Fibroblast of skin of left quadriceps (primary cell): ENCODE data around the gene ABCA2.

Source experiments
- DNase-seq, 2 experiments: peaks; one replicate each; pipeline ENCODE4 v3.0.0-alpha.2; 2013; ENCODE audit warnings: low read depth in 2 of 2

Gene ABCA2

DNA sequence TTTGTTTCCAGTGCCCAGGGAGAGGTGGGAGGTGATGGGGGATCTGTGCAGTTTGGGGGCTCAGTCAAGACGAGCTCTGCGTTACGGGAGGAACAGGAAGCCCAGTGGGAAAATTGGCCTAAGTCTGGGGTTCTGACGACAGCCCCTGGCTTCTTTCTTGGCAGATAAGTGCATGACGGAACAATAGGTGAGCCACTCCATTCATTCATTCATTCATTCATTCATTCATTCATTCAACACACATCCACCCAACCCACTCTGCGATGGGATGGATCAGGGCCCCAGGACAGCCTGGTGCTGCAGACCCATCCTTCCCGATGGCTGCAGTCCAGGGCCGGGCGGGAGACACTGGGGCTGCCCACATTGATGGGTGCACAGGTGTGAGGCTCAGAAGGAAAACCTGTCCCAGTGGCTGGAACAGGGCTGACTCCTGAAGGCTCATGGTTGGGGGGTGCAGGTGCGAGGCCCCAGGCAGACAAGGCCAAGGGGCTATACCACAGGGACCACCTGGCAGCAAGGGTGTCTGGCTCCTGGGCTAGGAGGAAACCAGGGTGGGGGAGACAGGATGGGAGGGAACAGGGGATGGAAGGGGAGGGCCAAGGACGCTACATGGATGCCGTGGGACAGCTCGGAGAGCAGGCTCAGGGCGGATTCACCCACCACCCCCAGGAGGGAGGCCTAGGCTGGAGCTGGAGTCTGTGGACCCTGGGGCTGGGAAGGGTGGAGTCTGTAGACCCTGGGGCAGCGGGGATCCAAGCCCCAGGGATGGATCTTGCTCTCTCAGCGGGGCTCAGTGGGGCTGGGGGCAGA, 47.2 kb downstream of the ABCA2 start:
- no peak for DNase-seq

DNA sequence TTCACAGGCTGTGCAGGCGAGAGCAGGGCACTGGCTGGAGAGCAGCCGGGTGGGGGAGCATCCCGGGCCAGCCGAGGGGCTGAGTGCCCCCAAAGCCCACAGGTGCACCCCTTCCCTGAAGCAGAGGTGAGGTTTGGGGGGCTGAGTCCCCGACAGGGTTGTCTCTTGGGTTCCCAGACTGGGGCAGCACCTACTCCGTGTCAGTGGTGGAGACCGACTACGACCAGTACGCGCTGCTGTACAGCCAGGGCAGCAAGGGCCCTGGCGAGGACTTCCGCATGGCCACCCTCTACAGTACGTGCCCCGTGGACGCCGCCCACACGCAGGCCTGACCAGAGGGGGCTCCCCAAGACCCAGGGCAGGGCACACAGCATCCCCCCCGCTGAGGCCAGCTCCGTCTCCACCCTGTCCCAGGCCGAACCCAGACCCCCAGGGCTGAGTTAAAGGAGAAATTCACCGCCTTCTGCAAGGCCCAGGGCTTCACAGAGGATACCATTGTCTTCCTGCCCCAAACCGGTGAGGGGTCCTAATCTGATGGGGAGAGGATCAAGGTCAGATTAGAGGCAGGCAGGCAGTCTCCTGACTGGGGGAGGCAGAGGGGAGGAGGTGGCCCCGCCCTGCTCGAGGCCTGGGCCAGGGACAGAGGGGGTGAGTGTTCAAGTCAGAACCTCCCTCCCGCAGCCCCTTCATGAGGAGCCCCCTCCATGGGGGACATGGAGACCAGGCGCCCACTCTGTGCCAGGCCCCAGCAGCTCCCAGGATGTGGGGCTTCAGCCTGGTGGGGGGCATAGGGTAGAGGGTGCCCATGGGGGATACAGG, 48.1 kb downstream of the ABCA2 start:
- no peak for DNase-seq

DNA sequence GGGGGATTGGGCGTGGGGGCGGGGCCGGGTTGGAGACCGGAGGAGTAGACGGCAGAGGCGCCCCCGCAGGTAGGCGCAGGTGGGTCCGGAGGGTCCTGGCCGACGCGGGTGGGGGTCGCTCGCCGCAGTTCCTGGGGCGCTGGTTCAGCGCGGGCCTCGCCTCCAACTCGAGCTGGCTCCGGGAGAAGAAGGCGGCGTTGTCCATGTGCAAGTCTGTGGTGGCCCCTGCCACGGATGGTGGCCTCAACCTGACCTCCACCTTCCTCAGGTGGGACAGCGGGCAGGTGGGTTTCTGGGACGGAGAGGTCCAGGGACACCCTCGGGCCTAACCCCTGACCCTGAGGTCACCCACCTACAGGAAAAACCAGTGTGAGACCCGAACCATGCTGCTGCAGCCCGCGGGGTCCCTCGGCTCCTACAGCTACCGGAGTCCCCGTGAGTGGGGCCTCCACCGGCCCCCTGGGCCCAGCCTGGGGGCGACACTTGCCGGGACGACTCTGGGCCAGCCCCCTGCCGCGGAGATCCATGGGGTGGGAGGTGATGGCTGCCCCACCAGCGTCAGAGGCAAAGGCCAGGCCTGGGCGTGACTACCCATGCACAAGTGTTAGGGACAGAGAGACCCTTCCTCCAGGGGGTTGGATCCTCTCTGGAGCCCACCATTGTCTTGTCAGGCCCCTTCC, 49.0 kb downstream of the ABCA2 start:
- DNase-seq, result no peak

DNA sequence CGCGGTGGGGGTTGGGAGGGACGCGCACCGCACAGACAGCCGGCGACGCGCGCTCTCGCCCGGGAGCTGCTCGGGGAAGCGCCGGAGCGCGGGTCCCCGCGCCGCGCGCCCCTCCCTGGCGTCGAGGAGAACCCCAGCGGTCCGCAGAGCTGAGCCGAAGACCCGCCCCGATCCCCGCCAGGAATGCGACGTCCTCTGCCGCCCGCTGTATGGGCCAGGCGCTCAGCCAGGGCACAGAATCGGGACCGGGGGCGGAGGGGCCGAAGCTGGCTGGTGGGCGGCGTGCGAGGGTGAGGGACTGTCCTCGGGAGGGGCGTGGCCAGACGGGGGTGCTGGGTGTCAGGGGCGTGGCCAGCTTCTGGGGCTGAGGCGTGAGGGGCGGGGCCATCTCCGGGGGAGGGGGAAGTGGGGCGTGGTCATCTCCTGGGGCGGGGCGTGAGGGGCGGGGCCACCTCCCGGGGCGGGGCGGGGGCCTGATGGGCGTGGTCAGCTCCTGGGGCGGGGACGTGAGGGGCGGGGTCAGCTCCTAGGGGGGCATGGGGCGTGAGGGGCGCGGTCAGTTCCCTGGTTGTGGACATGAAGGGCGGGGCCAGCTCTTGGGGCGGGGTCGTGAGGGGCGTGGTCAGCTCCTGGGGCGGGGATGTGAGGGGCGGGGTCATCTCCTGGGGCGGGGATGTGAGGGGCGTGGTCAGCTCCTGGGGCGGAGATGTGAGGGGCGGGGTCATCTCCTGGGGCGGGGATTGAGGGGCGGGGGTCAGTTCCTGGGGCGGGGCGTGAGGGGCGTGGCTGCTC, 49.8 kb downstream of the ABCA2 start:
- no peak for DNase-seq

DNA sequence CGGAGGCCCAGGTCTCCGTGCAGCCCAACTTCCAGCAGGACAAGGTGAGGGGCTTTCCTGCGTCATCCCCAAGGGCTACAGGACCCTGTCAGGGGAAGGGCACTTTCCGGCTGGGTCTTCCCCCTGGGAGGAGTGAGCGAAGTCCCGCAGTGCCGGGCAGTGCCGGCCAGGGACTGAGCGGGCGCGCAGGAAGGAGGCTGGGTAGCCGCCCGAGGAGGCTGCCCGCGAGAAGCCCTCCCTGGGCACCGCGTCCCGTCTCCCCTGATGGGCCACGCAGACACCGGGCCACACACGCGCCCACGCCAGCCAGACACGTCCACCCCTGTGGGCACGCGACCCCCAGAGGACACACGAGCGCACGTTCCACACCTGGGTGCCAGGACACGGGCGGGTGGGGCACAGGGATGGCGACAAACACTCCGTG, 50.4 kb downstream of the ABCA2 start:
- no peak for DNase-seq

DNA sequence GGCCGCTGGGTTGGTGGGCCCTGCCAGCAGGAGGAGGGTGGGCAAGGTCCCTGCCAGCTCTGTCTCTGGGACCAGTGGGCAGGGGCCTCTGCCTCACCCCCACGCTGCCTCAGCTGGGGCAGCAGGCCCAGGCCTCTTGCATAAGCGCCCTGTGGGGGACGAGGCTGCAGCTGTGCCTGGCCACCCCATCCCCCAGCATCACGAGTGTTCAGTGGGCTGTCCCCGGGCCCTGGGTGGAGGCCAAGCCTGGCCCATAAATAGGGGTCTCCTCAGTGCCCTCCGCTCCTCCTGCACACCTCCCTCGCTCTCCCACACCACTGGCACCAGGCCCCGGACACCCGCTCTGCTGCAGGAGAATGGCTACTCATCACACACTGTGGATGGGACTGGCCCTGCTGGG, 50.8 kb downstream of the ABCA2 start, which contains the start of gene PTGDS:
TSS of gene PTGDS (plus strand) at position 282 of the 400 bp plus-strand sequence. CDS start at position 357, 75 bp downstream.
- DNase-seq, result no peak

DNA sequence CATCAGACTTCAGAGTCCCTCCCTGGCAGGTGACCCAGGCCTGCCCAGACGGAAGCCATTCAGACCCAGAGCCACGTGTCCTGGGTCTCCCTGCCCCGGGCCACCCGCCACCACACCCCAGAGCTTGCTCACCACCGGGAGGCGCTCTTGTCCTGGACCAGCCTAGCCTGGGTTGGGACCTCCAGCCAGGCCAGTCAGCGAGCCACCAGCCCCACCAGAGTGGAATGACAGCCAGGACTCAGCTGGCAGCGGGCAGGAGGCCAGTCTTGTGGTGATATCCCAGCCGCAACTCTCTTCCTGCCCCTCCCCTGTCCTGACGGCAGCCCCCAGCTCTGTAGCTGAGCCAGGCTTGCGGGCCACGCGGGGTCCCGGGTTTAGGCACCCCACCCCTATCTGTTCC, 52.4 kb downstream of the ABCA2 start:
- DNase-seq, result no peak

DNA sequence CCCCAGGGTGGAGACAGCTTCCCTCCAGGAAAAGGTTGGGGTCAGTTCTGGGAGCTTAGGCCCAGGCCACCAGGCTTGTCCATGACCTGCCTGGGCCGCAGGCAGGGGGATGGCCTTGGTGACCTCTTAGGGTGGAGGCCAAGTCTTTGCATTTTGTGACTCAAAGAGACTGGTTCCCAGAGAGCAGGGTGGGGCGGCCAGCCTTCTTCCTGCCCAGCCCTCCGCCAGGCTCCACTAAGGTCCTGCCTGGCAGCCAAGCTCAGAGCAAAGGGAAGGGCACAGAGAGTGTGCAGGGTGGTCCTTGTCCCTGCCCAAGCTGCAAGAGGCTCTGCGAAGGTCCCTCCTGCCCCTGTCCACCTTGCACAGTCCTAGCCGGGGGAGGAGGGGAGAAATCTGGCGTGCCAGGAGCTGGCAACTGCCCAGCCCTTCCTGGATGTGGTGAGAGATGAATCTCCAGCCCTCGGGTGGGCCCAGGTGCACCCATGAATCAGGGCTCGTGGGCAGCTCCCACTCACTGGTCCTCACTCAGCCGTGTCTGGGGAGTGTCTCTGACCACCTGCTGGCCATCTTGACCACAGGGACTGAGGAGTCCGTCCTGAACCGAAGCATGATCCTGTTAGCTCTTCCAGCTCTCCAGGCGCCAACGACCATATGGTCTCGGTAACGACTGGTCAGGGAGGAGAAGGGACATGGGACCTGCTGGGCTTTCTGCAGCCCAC, 53.1 kb downstream of the ABCA2 start:
- no peak for DNase-seq

DNA sequence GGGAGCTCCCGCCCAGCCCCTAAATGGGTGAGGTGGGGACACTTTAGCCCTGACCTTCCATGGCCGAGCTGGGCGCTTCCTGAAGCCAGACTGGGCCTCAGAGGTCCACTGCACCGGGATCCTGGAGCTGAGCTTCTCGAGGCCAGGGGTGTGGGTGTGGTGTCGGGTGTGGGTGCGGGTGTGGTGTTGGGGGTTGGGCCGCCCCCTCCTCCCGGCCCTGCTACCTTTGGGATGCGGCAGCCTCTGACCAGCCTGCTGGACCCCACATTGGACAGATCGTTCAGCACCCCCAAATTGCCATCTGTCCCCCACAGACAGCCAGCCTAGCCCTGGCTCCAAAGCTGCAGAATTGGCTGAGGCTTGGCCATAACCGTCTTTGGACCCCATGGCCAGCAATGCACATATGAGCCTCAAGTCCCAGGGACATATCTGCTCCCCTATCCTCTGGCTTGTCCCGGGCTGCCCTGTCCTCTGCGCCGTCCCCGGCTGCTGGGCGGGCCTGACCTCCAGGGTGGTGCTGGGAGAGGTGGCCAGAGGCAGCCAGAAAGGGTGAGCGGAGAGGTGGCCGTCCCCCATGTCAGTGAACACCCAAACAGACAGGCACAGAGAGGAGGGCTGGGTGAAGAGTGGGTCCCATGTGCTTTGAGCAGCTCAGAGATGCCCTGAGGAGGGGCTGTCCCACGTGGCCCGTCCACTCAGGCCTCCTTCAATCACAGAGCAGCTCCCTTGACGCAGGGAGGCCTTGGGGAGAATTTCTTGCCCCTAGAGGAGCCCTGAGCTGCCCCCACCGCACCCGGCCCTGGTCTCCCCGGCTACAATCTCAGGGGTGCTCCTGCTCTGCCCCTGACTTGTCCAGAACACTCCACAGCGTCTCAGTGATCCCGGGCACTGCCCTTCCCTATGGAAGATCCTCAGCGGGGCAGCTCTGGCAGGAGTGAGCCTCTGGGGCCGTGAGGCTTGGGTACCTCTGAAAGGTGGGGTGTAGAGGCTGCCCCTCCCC, 54.1 kb downstream of the ABCA2 start:
- DNase-seq, result no peak

DNA sequence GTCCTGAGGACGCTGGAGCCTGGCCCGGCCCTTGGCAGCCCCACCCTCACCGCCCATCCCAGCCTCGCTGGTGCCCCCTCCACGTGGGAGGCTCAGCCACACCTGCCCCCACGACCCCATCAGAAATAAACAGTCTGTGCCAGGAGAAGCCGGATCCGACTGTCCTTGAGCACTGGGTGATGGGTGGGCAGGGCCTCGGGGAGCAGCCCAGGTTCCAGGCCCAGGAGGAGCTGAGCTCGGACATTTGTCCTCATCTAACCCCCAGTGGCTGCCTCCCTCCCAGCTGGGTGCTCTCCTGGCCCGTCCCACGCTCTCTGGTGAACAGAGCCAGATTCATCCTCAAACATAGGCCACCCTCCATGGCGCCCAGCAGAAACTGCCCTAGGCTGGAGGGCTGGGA, 55.3 kb downstream of the ABCA2 start:
- DNase-seq, result no peak

DNA sequence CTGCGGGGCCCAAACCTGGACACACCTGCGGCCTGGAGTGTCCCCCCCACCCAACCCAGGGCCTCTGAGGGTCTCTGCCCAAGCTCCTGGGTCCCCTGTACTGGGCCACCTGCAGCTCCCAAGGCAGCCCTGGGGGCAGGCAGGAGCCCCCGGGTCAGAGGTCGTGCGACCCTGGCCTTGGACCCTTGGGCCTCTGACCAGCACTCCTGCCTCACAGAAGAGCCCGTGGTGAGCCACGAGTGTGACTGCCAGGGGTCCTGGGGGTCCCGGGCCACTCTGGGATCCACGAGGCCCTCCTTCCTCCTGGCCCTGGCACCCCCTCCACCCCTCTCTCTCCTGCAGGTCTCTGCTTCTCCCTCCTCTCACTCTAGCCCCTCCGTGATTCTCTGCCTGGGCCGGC, 55.7 kb downstream of the ABCA2 start:
- no peak for DNase-seq

DNA sequence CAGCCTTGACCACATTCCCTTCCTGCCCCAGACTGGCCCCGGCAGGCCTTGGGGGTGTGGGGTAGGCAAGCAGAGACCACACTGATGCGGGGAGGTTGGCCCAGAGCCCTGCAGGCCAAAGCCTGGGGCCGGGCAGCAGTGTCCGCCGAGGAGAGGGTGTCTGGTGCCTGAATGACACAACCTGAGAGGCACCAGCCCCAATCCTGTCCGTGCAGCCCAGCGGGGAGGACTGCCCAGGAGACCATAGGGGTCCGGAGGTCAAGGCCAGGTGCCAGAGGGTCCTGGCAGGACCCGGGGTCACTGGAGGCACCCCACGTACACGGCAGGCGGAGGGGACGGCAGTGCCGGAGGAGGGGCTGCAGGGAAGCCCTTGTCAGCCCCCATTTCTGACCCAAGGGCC, 56.3 kb downstream of the ABCA2 start:
- no peak for DNase-seq

DNA sequence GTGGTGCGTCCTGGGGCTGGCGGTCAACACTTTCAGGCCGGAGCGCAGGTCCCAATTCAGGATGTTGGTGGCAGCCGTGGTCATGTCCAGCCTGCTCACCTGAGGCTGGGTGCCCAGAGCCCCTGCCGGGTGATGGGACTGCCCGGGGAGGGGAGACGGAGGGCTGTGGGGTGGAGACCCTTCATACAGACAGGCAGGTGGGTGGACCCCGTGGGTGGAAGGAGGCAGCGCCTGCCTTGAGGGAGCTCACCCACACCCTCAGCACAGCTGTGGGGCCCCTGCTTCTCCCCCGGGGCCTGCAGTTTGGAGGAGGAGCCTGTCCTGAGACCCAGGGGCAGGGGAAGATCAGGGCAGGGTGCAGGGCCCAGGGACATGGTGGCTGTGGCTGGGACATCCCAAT, 57.7 kb downstream of the ABCA2 start:
- no peak for DNase-seq

DNA sequence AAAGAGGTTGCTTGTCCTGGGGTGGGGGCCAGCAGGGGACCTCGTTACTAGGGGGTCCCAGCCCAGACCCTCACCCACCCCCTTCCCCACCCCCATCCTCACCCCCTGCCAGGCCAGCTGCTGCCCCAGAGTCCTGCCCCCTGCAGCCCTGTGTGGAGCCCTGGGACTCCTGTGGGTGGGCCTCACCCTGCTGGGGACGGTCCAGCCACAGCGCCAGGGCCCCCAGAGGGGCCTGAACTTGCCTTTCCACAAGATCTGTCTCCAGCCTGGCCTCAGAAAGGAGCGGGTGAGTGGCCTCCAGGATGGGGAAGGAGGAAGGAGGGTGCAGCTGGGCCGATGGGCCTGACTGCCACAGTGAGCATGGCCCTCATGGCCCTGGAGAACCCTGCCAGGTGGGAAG, 58.3 kb downstream of the ABCA2 start:
- DNase-seq, result no peak

DNA sequence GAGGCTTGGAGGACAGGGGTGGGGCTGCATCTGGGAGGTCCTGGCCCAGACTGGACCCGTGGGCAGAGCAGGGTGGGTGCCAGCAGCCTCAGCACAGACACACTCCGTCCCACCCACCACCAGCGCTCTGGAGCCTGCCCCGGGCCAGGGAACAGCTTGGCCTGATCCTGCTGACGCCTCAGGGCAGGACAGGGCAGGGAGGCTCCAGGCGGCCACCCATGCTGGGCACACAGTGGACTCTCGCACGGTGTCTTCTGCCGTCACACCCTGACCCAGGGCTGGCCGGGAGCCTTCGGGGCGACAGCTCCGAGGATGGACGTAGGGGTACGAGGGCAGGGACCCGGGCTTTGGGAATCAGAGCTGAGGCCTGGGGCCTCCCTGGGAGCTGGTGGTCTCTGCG, 58.9 kb downstream of the ABCA2 start:
- DNase-seq, result no peak

DNA sequence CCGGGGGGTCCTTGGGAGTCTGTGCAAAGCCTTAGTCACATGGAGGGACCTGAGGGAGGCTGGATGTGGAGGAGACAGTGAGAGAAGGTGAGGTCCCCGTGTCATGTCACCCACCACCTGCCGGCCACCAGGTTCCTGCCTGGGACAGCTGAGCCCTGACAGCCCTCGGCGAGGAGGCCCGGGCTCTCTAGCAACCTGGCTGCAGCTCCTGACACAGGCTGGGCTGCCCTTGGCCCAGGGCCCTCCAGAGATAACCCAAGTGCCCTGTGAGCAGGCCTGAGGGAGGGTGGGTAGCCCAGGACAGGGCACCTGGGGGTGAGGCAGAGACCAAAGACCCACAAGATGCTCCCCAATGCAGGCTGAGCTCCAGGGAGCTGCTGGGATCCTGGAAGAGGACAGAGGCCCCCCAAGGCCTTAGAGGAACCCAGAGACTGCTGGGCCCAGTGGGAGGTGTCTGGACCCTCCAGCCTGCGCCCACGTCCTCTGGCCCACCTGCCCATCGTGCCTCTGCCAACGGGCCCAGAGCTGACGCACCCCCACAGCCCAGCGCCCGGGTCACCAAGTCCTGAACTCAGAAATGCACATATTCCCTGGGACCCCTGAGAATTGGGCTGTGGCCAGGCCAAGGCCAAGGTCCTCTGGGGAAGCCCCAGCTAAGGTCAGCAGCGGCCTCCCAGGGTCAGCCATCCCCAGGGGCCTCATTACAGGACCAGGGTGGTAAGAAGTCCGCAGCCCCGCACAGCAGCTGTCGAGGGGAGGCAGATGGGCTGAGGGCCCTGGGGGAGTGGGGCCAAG, 59.5 kb downstream of the ABCA2 start:
- no peak for DNase-seq

DNA sequence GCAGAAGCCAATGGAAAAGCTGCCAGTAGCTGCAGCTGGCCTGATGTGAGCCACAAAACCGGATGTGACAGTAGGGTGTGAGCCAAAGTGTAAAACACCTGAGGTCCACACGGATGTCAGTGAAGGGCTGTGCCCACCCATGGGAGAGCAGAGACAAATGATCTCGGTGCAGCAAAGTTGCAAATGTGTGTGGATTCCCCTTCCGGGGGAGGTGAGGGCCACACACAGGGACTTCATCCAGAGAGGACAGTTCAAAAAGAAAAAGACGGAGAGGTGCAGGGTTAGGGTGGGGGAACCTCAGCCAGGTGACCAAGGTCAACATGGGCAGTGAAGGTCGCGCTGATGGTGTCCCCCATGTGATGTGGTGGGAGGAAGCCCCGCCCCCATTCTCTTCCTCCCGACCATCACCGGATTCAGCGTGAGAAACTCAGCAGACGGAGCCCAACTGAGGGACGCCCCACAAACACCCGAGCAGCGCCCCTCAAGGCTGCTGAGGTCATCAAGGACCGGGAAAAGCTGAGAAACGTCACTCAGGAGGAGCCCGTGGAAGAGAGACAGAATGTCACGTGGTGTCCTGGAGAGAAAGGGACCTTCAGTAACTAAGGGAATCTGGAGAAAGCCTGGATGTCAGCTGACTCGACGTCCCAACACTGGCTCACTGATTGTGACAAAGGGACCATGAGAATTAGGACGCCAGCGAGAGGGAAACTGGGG, 62.1 kb downstream of the ABCA2 start:
- no peak for DNase-seq

DNA sequence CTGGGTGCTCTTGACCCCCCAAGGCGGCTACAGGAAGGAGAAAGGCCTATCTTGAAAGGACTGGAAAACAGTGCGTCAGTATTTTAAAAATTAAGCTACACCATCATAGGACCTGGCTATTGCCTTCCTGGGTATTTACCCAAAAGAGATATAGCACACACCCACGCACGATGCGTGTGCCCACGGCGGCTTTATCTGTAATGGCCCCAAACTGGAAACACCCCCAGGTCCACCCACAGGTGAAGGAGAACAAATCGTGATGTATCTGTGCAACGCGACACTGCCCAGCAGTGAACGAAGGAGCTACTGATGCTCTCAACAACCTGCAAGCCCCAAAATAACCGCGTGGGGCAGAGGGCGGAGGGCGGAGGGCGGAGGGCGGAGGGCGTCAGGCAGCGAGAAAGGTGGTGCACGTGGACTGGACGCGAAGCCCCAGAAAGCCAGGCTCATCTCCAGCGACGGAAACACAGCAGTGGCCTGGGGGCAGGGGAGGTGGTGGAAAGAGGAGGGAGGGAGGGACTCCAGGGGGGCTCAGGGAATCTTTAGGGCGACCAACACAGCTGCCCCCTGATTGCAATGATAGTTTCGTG, 63.1 kb downstream of the ABCA2 start:
- no peak for DNase-seq
